H1 (cell line): ENCODE data around the gene CDK8. TPM values are rescaled to one million over a fixed set of nuclear protein-coding genes. Genes with fewer than 3 reads are reported as not detected.

ENCODE experiments used
- NANOG ChIP-seq: IDR thresholded peaks from 2 replicates; pipeline ENCODE4 v1.6.1; 2011; ENCODE audit warnings: low read length, low read depth, mild to moderate bottlenecking, inconsistent platforms; ENCODE audit not compliant: insufficient read depth, poor library complexity, severe bottlenecking
- polyA plus RNA-seq, 7 experiments: library from polyadenylated mRNA; depleted of rRNA in 3 of 7; stranded (reverse) in 5 of 7; unstranded in 2 of 7; fragments of >200 nt in 5 of 7; fragments of 200-250 nt in 2 of 7; gene quantifications; 1 replicate in 5 of 7; 2 replicates in 1 of 7; 4 replicates in 1 of 7; pipeline versions ENCODE4 v1.2.1 to v1.2.3, GENCODE V29; 2011 to 2013; ENCODE audit warnings: missing spikeins in 2 of 7, mixed read lengths in 2 of 7
- total RNA-seq: library from RNA; stranded (reverse); fragmentation: NEBNext Ultra II Directional; extraction: Animal tissue kit (Norgen Biotek cat#: 25700); gene quantifications from 2 replicates; pipeline ENCODE4 v1.2.1, GENCODE V29; 2021

Gene CDK8
- total and polyA plus RNA-seq, 2 of the 8 experiments (the other 6 are each of a cell fraction or from before 2014, with no cell fraction given) = 22.1 to 25.6 TPM

- TF ChIP-seq NANOG = no peak
Measured at GRCh38 chr13:26236296-26236695, 17.6 kb upstream of the CDK8 start (continued).
